Breast epithelium (tissue), 3 donors: ENCODE results near the gene ASCC3.

ENCODE experiments used
- POLR2A ChIP-seq: fragments of 450-650 bp; IDR thresholded peaks from one replicate; pipeline ENCODE4 v1.6.1; 2016; ENCODE audit warnings: antibody characterized with exemption, mild to moderate bottlenecking, moderate library complexity
- TF ChIP-seq, protein P1 (sequence below), 3 donors: fragments of 450-650 bp; IDR thresholded peaks; one replicate each; pipeline ENCODE4 v1.5.1; 2016 to 2017; ENCODE audit warnings: antibody characterized with exemption in 3 of 3, mild to moderate bottlenecking in 3 of 3, moderate library complexity in 3 of 3

- TF ChIP-seq, protein P1, sequence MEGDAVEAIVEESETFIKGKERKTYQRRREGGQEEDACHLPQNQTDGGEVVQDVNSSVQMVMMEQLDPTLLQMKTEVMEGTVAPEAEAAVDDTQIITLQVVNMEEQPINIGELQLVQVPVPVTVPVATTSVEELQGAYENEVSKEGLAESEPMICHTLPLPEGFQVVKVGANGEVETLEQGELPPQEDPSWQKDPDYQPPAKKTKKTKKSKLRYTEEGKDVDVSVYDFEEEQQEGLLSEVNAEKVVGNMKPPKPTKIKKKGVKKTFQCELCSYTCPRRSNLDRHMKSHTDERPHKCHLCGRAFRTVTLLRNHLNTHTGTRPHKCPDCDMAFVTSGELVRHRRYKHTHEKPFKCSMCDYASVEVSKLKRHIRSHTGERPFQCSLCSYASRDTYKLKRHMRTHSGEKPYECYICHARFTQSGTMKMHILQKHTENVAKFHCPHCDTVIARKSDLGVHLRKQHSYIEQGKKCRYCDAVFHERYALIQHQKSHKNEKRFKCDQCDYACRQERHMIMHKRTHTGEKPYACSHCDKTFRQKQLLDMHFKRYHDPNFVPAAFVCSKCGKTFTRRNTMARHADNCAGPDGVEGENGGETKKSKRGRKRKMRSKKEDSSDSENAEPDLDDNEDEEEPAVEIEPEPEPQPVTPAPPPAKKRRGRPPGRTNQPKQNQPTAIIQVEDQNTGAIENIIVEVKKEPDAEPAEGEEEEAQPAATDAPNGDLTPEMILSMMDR (IDR thresholded peaks at IDR 0.05): no peak
- no peak for TF ChIP-seq POLR2A
Observed at GRCh38 chr6:100693249-100693927, 187.7 kb downstream of the ASCC3 start.
